ENCODE results near the gene DAB1. TPM values are rescaled to one million over a fixed set of nuclear protein-coding genes. Genes with fewer than 3 reads are reported as not detected.

DAB1 gene
- total and polyA plus RNA-seq, 7 donors: under 0.01 to 1.1 (median 0.75) TPM; not detected in 1

DNA sequence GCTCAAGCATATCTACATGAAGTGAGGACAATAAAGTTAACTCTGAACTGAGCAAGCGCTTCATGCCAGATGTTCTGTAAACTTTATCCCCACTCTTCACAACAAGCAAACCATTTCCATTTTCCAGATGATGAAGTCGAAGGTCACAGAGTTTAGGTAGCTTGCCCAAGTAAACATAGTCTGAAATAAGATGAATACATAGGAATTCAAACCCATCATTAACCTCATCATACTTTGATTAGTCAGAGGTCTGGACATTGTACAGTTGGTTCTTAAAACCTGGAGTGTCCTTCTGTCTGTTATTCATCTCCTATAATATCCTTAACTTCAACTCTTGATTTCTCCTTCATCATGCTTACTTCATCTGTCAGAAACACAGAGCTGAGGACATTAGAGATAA lies 277.8 kb downstream of the DAB1 start:
- 74 to 85% methylated on average over 2 of the region's 2 CpGs for WGBS, 2 donors
- no peak for DNase-seq

DNA sequence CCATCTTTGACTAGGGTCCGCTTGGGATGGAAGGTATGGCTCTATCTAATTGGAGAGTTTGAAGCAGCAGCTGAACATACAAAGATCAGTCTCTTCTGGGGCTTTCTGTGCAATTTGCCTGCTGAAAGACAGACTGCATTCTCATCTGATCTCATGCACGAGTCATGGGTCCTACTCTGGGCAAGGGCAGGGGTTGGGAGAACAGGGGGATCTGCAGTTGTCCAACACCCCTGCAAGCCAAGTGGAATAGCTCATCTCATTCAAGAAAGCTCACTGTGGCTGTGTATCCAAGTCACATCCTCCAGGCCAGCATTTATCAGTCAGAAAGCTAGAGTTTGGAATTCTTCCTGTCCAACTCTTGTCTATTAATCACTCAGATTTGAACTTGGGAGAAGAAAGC lies 280.9 kb downstream of the DAB1 start:
- intact Hi-C loops (cut with DNase I): no loop called here
- no peaks in the 10 kb centered on the region for H3K4me1 ChIP-seq
- H3K27me3 ChIP-seq: no peaks in the 10 kb centered on the region
- no peak overlapping the region for H3K27ac ChIP-seq
- H3K36me3 ChIP-seq: no peaks in the 10 kb centered on the region
- TF ChIP-seq CTCF (IDR thresholded peaks at IDR 0.05) (no peak), POLR2AphosphoS5 (IDR thresholded peaks at IDR 0.05) (no peak), POLR2A (IDR thresholded peaks at IDR 0.05) (no peak), EP300 (IDR thresholded peaks at IDR 0.05) (no peak)
- H3K4me3 ChIP-seq: no peak overlapping the region
- DNase-seq: no peak
- 74 to 81% methylated on average over 2 of the region's 2 CpGs for WGBS, 2 donors
- H3K9me3 ChIP-seq: no peaks in the 10 kb centered on the region

More for the DNA sequence above, 277.8 kb downstream of the DAB1 start:
- Histone ChIP-seq H3K4me3 (no peak overlapping the region), H3K9me3 (no peaks in the 10 kb centered on the region), H3K27ac (no peak overlapping the region), H3K36me3 (no peaks in the 10 kb centered on the region), H3K27me3 (no peaks in the 10 kb centered on the region), H3K4me1 (no peaks in the 10 kb centered on the region)
- TF ChIP-seq POLR2AphosphoS5 (IDR thresholded peaks at IDR 0.05) (no peak), CTCF (IDR thresholded peaks at IDR 0.05) (no peak), EP300 (IDR thresholded peaks at IDR 0.05) (no peak), POLR2A (IDR thresholded peaks at IDR 0.05) (no peak)
- intact Hi-C loops (cut with DNase I): no loop called here

GRCh38 chr1:57142169-57142568 lies 281.7 kb downstream of the DAB1 start:
- Histone ChIP-seq H3K4me3 (no peak overlapping the region), H3K9me3 (no peaks in the 10 kb centered on the region), H3K27me3 (no peaks in the 10 kb centered on the region), H3K4me1 (no peaks in the 10 kb centered on the region), H3K27ac (no peak overlapping the region), H3K36me3 (no peaks in the 10 kb centered on the region)
- 74 to 81% methylated on average over 2 of the region's 2 CpGs for WGBS, 2 donors
- TF ChIP-seq EP300 (IDR thresholded peaks at IDR 0.05) (no peak), POLR2AphosphoS5 (IDR thresholded peaks at IDR 0.05) (no peak), CTCF (IDR thresholded peaks at IDR 0.05) (no peak), POLR2A (IDR thresholded peaks at IDR 0.05) (no peak)
- intact Hi-C loops (cut with DNase I): no loop called here
- no peak for DNase-seq

- no peaks in the 10 kb centered on the region for H3K36me3 ChIP-seq
- H3K9me3 ChIP-seq: no peaks in the 10 kb centered on the region
- no peaks in the 10 kb centered on the region for H3K27me3 ChIP-seq
- TF ChIP-seq CTCF (IDR thresholded peaks at IDR 0.05): no peak
- TF ChIP-seq POLR2A (IDR thresholded peaks at IDR 0.05): no peak
- TF ChIP-seq EP300 (IDR thresholded peaks at IDR 0.05): no peak
- TF ChIP-seq POLR2AphosphoS5 (IDR thresholded peaks at IDR 0.05): no peak
- H3K4me1 ChIP-seq: no peaks in the 10 kb centered on the region
- DNase-seq: no peak
- H3K27ac ChIP-seq: no peak overlapping the region
- 87 to 89% methylated on average over 2 of the region's 2 CpGs for WGBS, 2 donors
- intact Hi-C loops (cut with DNase I): no loop called here
- H3K4me3 ChIP-seq: no peak overlapping the region
These were observed 285.3 kb downstream of the DAB1 start for GRCh38 chr1:57138432-57139078.

DNA sequence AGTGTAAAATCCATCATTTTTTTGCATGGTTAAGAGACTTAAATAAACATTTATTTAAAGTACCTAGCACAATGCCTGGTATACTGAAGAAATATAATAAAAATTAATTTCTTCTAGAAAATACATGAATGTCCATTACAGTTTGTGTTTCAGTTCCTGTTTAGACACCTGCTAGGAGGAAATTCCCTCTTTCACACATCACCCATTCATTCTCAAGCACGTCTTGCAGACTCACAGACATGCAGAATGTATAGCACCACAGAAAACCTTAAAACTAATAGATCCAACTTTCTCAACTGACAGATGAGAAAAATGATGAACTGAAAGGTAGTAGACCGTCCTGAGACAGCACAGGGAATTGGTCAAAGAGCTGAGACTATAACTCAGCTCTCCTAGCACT lies 285.9 kb downstream of the DAB1 start:
- H3K9me3 ChIP-seq: no peaks in the 10 kb centered on the region
- no peaks in the 10 kb centered on the region for H3K36me3 ChIP-seq
- H3K4me1 ChIP-seq: no peaks in the 10 kb centered on the region
- 58 to 66% methylated on average over 2 of the region's 2 CpGs for WGBS, 2 donors
- intact Hi-C loops (cut with DNase I): no loop called here
- H3K4me3 ChIP-seq: no peak overlapping the region
- no peak overlapping the region for H3K27ac ChIP-seq
- no peak for TF ChIP-seq EP300 (IDR thresholded peaks at IDR 0.05)
- no peak for TF ChIP-seq CTCF (IDR thresholded peaks at IDR 0.05)
- DNase-seq: no peak
- H3K27me3 ChIP-seq: no peaks in the 10 kb centered on the region

Data from sigmoid colon (tissue), 7 donors.